ENCODE measurements around the gene CLCC1.

GRCh38 chr1:108962681-108963051 lies 618 bp downstream of the CLCC1 start:
- TF ChIP-seq POLR2A (IDR thresholded peaks at IDR 0.05; ENCODE audit: low read length) (no peak), GATA1 (IDR thresholded peaks at IDR 0.05; ENCODE audit: low read depth, low read length) (no peak)
